RWPE1 (cell line): ENCODE data around the gene C22orf39.

Experiments
- CTCF ChIA-PET: fragments of 350-600 bp; sonication (Branson Sonifier 250); formaldehyde crosslinking; extraction: SDS; loops from one replicate; lab custom pipeline; 2021; lab: Yijun Ruan, JAX
- POLR2A ChIA-PET: fragments of 400-600 bp; formaldehyde crosslinking; extraction: SDS; loops from one replicate; lab custom pipeline; 2020; ENCODE audit warnings: antibody characterized with exemption; ENCODE audit not compliant: low non-redundant PET; lab: Yijun Ruan, JAX
- DNase-seq: peaks from one replicate; pipeline ENCODE4 v3.0.0; 2012; ENCODE audit warnings: low spot score
- H3K27ac ChIP-seq: fragments of 450-650 bp; 2 replicates; pipeline ENCODE4 v1.5.1; 2017
- TF ChIP-seq, protein P1 (sequence below): fragments of 450-650 bp; conservative IDR thresholded peaks from 2 replicates; pipeline ENCODE4 v1.5.1; 2017; ENCODE audit warnings: low read depth, mild to moderate bottlenecking

The C22orf39 gene

DNA sequence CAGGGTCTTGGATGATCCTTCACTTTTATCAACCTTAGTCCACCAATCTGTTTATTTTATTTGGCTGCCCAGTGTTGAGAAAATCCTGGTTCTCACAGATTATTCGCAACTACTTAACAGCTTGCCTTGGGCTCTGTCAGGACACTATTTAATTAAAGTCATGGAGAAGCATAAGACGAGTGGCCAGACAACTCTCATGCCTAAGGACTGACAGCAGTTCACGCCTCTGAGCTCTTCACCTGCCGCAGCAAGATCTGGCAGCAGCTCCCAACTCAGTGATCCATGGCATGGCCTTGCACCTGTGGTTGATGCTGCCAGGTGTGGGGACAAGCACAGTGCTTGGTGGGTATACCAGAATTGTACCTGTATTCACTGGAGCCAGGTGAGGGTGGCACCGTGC is 53.8 kb downstream of the C22orf39 start:
- no peak overlapping the region for H3K27ac ChIP-seq
- CTCF ChIA-PET = no interaction called here
- POLR2A ChIA-PET = no interaction called here
- TF ChIP-seq, protein P1, sequence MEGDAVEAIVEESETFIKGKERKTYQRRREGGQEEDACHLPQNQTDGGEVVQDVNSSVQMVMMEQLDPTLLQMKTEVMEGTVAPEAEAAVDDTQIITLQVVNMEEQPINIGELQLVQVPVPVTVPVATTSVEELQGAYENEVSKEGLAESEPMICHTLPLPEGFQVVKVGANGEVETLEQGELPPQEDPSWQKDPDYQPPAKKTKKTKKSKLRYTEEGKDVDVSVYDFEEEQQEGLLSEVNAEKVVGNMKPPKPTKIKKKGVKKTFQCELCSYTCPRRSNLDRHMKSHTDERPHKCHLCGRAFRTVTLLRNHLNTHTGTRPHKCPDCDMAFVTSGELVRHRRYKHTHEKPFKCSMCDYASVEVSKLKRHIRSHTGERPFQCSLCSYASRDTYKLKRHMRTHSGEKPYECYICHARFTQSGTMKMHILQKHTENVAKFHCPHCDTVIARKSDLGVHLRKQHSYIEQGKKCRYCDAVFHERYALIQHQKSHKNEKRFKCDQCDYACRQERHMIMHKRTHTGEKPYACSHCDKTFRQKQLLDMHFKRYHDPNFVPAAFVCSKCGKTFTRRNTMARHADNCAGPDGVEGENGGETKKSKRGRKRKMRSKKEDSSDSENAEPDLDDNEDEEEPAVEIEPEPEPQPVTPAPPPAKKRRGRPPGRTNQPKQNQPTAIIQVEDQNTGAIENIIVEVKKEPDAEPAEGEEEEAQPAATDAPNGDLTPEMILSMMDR = no peak
- DNase-seq = no peak
